A549 (cell line): ENCODE data around the gene ABLIM1. TPM values are rescaled to one million over a fixed set of nuclear protein-coding genes. Genes with fewer than 3 reads are reported as not detected.

Experiments used
- ATAC-seq, 2 experiments: fragments of 200-7000 bp in 1 of 2; fragments of >200 bp in 1 of 2; cut with Nextera tagmentation in 1 of 2; cut with Tn5 transposase in 1 of 2; 3 replicates each; pipeline versions ENCODE4 v1.8.0 to v1.9.1; 2018 to 2020; ENCODE audit warnings: mild to moderate bottlenecking in 1 of 2, moderate library complexity in 1 of 2
- CTCF ChIA-PET: fragments of 300-600 bp; sonication (Branson Sonifier 250); formaldehyde crosslinking; extraction: SDS; loops from one replicate; lab custom pipeline; 2021; ENCODE audit warnings: antibody characterized with exemption, inconsistent platforms; lab: Yijun Ruan, JAX
- POLR2A ChIA-PET: fragments of 350-600 bp; formaldehyde crosslinking; extraction: SDS; loops from one replicate; lab custom pipeline; 2021; ENCODE audit warnings: antibody characterized with exemption, inconsistent platforms; lab: Yijun Ruan, JAX
- DNase-seq, 2 experiments: peaks; one replicate each; pipeline versions ENCODE4 v3.0.0 to v3.0.0-alpha.2; 2011 to 2016; ENCODE audit warnings: low read depth in 1 of 2, low spot score in 1 of 2
- FAIRE-seq: peaks from 2 replicates; lab custom pipeline; 2011; peaks lifted over from hg19 to GRCh38; lab: Jason Lieb, UNC
- H3K27ac ChIP-seq, 2 experiments: fragments of >200 bp; sonication (Bioruptor Twin); formaldehyde crosslinking; 3 replicates each; pipeline ENCODE4 v1.5.1; 2016 to 2017
- H3K4me1 ChIP-seq: fragments of >200 bp; sonication (Bioruptor Twin); formaldehyde crosslinking; 3 replicates; pipeline ENCODE4 v1.6.1; 2016
- H3K4me2 ChIP-seq: fragments of >200 bp; sonication (Bioruptor Twin); formaldehyde crosslinking; 3 replicates; pipeline ENCODE4 v1.6.1; 2016
- H3K4me3 ChIP-seq: fragments of >200 bp; sonication (Bioruptor Twin); formaldehyde crosslinking; 3 replicates; pipeline ENCODE4 v1.5.1; 2016
- H3K9me3 ChIP-seq: fragments of >200 bp; sonication (Bioruptor Twin); formaldehyde crosslinking; 3 replicates; pipeline ENCODE4 v1.6.1; 2016
- CBX8 ChIP-seq: fragments of 200-600 bp; sonication (generic); IDR thresholded peaks from 2 replicates; pipeline ENCODE4 v1.6.1; 2016
- CEBPB ChIP-seq, 2 experiments: fragments of >200 bp in 1 of 2; sonication (Bioruptor Twin) in 1 of 2; formaldehyde crosslinking in 1 of 2; IDR thresholded peaks; 2 replicates each; pipeline ENCODE4 v1.6.1; 2012 to 2016
- CTCF ChIP-seq: fragments of >200 bp; sonication (Bioruptor Twin); formaldehyde crosslinking; IDR thresholded peaks from 3 replicates; pipeline ENCODE4 v1.5.1; 2016
- EHMT2 ChIP-seq: fragments of 200-600 bp; sonication (generic); IDR thresholded peaks from 2 replicates; pipeline ENCODE4 v1.6.1; 2016; ENCODE audit warnings: antibody characterized with exemption, low read depth, mild to moderate bottlenecking, moderate library complexity
- ESRRA ChIP-seq: fragments of 150-350 bp; IDR thresholded peaks from 2 replicates; pipeline ENCODE4 v1.6.1; 2014; ENCODE audit warnings: mild to moderate bottlenecking, low read length, borderline replicate concordance
- FOXS1 ChIP-seq: fragments of 250-450 bp; sonication (Bioruptor Pico); IDR thresholded peaks from 2 replicates; pipeline ENCODE4 v1.5.0; 2020; ENCODE audit warnings: mild to moderate bottlenecking, moderate library complexity
- GATA3 ChIP-seq: IDR thresholded peaks from 2 replicates; pipeline ENCODE4 v1.6.1; 2012; ENCODE audit warnings: borderline replicate concordance
- HDAC2 ChIP-seq: fragments of 200-600 bp; sonication (generic); IDR thresholded peaks from 2 replicates; pipeline ENCODE4 v1.6.1; 2016
- HOXA7 ChIP-seq: fragments of 250-450 bp; sonication (Bioruptor Pico); IDR thresholded peaks from 2 replicates; pipeline ENCODE4 v1.5.0; 2020; ENCODE audit warnings: mild to moderate bottlenecking, moderate library complexity
- HOXB5 ChIP-seq: fragments of 250-450 bp; sonication (Bioruptor Pico); IDR thresholded peaks from 2 replicates; pipeline ENCODE4 v1.5.0; 2020; ENCODE audit warnings: mild to moderate bottlenecking, moderate library complexity
- KDM5A ChIP-seq: fragments of 200-600 bp; sonication (generic); IDR thresholded peaks from 2 replicates; pipeline ENCODE4 v1.6.1; 2016; ENCODE audit warnings: antibody characterized with exemption, mild to moderate bottlenecking
- MYC ChIP-seq: IDR thresholded peaks from 2 replicates; pipeline ENCODE4 v1.6.1; 2012; ENCODE audit warnings: mild to moderate bottlenecking, inconsistent platforms, low read length, improper control_type of control experiment, borderline replicate concordance
- NPAS2 ChIP-seq: fragments of 250-450 bp; sonication (Bioruptor Pico); IDR thresholded peaks from 2 replicates; pipeline ENCODE4 v1.8.0; 2022; ENCODE audit warnings: mild to moderate bottlenecking, moderate library complexity, borderline replicate concordance
- NR3C1 ChIP-seq: fragments of >200 bp; sonication (Bioruptor Twin); formaldehyde crosslinking; IDR thresholded peaks from 3 replicates; pipeline ENCODE4 v1.6.1; 2017
- RAD21 ChIP-seq, 2 experiments: fragments of >200 bp in 1 of 2; sonication (Bioruptor Twin) in 1 of 2; formaldehyde crosslinking in 1 of 2; IDR thresholded peaks in 1 of 2; conservative IDR thresholded peaks in 1 of 2; 2 replicates in 1 of 2; 3 replicates in 1 of 2; pipeline ENCODE4 v1.6.1; 2012 to 2018; ENCODE audit warnings: inconsistent platforms in 1 of 2
- REST ChIP-seq: fragments of 200-600 bp; sonication (generic); IDR thresholded peaks from 2 replicates; pipeline ENCODE4 v1.6.1; 2016; ENCODE audit warnings: antibody characterized with exemption, mild to moderate bottlenecking, moderate library complexity
- TP53 ChIP-seq: fragments of 250-450 bp; sonication (Bioruptor Pico); IDR thresholded peaks from 2 replicates; pipeline ENCODE4 v1.5.0; 2021; ENCODE audit warnings: mild to moderate bottlenecking, moderate library complexity
- ZC3H11A ChIP-seq: fragments of 450-650 bp; IDR thresholded peaks from 2 replicates; pipeline ENCODE4 v1.6.1; 2014; ENCODE audit warnings: antibody characterized with exemption, mild to moderate bottlenecking
- ZNF302 ChIP-seq: fragments of 250-450 bp; sonication (Bioruptor Pico); IDR thresholded peaks from 2 replicates; pipeline ENCODE4 v1.9.0; 2021; ENCODE audit warnings: inconsistent platforms, mild to moderate bottlenecking, moderate library complexity
- WGBS: methylation state at CpG from one replicate; pipeline ENCODE4 v1.1.6; 2017; ENCODE audit errors: missing lambda C conversion rate; 5-methylcytosine and 5-hydroxymethylcytosine counted together
- polyA plus RNA-seq, 4 experiments: library from polyadenylated mRNA; depleted of rRNA in 3 of 4; stranded (reverse); fragments of >200 nt; fragmentation: RNase III in 1 of 4; extraction: RNeasy Plus Mini Kit Qiagen cat#74134 plus additional on column Dnase treatment in 1 of 4; gene quantifications; 2 replicates in 3 of 4; 3 replicates in 1 of 4; pipeline ENCODE4 v1.2.3, GENCODE V29; 2011 to 2017
- TF ChIP-seq, protein P1 (sequence below): fragments of 250-450 bp; sonication (Bioruptor Pico); IDR thresholded peaks from 2 replicates; pipeline ENCODE4 v1.5.0; 2021; ENCODE audit warnings: mild to moderate bottlenecking, moderate library complexity, borderline replicate concordance

The ABLIM1 gene
- polyA plus RNA-seq, 2 of the 4 experiments (the other 2 are of a cell fraction), result 21.4 to 70.2 TPM

- Histone ChIP-seq H3K27ac (peak overlapping the region; percentile 39 to 75; a peak in 4 of 6 replicates), H3K4me3 (no peak overlapping the region), H3K4me1 (peaks cover 53% of the 10 kb centered on the region), H3K9me3 (no peaks in the 10 kb centered on the region), H3K4me2 (peak overlapping the region; percentile 57)
- DNase-seq (no peak), ATAC-seq (no peak), FAIRE-seq (no peak)
- ChIA-PET POLR2A (no interaction called here), CTCF (interaction anchor here (1.0 to 7.8 kb wide), 8 partner anchors 13 to 97 kb away, joined by 3 to 43 read pairs (median 4); partner anchors contain the start of gene AFAP1L2)
- WGBS, result 45% methylated on average over 3 of the region's 3 CpGs
- TF ChIP-seq MYC (no peak), CEBPB (IDR thresholded peaks at IDR 0.05) (no peak), NPAS2 (CRISPR knock-in tag) (no peak), CBX8 (no peak), HDAC2 (no peak), HOXA7 (no peak), CTCF (no peak), HOXB5 (CRISPR knock-in tag) (no peak), NR3C1 (no peak), ESRRA (no peak), EHMT2 (no peak)
Measured at GRCh38 chr10:114388275-114388674, 269.8 kb downstream of the ABLIM1 start.

GRCh38 chr10:114387784-114388183 lies 270.3 kb downstream of the ABLIM1 start:
- Histone ChIP-seq H3K27ac (peak overlapping the region in 1 of 2 experiments; percentile 75; a peak in 2 of 6 replicates), H3K4me1 (peaks cover 49% of the 10 kb centered on the region), H3K4me2 (no peak overlapping the region; the same call in 2 of the 3 replicates), H3K9me3 (no peaks in the 10 kb centered on the region), H3K4me3 (no peak overlapping the region)
- ChIA-PET CTCF (interaction anchor here (0.8 to 7.8 kb wide), 11 partner anchors 9 to 96 kb away, joined by 3 to 43 read pairs (median 3); partner anchors contain the start of gene AFAP1L2), POLR2A (no interaction called here)
- DNase-seq, result no peak
- WGBS, result 72% methylated on average over 4 of the region's 4 CpGs
- ATAC-seq, result no peak
- TF ChIP-seq ZC3H11A (no peak), REST (no peak), GATA3 (no peak), KDM5A (no peak), HOXA7 (no peak), ZNF302 (CRISPR knock-in tag) (no peak), FOXS1 (no peak), TP53 (CRISPR knock-in tag) (no peak), RAD21 (conservative IDR thresholded peaks at IDR 0.05 in 1 of 2, IDR thresholded peaks at IDR 0.05 in 1 of 2) (no peak)
- TF ChIP-seq, protein P1, sequence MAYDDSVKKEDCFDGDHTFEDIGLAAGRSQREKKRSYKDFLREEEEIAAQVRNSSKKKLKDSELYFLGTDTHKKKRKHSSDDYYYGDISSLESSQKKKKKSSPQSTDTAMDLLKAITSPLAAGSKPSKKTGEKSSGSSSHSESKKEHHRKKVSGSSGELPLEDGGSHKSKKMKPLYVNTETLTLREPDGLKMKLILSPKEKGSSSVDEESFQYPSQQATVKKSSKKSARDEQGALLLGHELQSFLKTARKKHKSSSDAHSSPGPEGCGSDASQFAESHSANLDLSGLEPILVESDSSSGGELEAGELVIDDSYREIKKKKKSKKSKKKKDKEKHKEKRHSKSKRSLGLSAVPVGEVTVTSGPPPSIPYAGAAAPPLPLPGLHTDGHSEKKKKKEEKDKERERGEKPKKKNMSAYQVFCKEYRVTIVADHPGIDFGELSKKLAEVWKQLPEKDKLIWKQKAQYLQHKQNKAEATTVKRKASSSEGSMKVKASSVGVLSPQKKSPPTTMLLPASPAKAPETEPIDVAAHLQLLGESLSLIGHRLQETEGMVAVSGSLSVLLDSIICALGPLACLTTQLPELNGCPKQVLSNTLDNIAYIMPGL (CRISPR knock-in tag), result no peak
- FAIRE-seq, result no peak
